Cerebellar nuclear complex (tissue), 1 donor: ENCODE results near the gene GATAD2B.
"Not testable (repeated sequence)": the region's sequence is repeated elsewhere in the genome, so short reads cannot be mapped to it uniquely, and the experiment has no call there.

Experiments used
- DNase-seq, 2 experiments: peaks; one replicate each; lab custom pipeline; 2025; lab: John Stamatoyannopoulos, UW

The GATAD2B gene

GRCh38 chr1:153929981-153930948 is 7.5 kb upstream of the GATAD2B start:
- DNase-seq, result no peak

DNA sequence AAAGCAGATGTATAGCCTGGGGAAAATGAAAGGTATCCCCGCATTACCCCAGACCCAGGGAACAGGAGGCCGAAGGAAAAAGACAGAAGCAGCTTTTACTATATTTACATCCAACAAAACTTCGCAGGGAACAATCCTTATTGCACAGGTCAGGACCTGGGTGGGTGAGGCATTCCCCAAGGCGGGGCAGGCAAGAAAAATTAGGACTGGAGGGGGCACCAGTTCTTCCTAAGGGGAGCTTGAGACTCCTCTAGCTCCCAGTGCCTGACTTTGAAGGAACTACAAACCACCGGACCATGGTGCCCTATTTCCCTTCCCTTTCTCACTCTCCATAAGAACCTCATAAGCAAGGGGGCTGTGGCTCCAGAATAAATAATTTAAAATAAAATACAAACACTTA is 6.7 kb upstream of the GATAD2B start:
- no peak for DNase-seq

DNA sequence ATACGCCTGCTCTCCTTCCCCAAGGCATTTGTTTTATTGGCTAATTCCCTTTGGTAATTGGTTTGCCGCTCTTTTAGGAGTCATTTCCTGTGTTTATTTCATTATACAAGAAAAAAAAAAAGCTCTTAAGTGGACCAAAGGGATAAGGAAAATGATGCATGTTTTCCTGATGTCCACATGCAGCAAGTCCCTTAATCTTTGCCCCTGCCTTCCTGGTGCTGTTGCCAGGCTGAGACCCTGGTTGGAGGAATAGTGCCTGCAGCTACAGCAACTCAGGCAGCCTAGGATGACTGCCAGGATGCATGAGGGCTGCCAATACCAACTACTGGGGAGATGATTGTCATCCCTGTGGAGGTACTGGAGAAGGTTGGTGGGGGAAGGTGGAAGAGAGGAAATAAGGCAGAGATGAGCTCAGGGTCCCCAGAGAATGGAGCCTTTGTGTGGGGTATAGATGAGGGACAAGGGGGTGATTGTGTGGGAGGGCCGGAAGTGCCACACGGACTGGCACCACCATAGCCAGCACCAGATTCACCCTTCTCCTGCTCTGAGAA is 6.1 kb upstream of the GATAD2B start:
- no peak for DNase-seq

DNA sequence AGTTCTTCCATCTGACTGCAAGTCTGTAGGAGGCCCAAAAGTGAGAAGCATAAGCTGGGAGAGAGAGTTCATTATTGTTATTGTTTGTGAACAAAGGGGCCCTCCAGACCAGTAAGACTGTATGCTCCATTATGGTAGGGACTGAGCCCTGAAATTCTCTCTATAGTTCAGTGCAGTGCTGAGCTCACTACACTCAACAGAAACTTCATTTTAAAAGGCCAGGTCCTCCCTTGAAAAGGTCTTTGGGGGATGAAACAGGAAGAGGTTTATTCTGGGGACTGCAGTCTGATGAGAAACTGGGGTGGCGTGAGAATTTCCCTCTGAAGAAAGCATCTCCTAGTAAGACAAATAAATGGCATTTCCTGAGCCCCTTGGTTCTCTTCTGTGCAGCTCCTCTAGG is 5.5 kb upstream of the GATAD2B start:
- DNase-seq, result no peak

GRCh38 chr1:153926405-153926804 is 3.6 kb upstream of the GATAD2B start:
- DNase-seq, result no peak

- no peak for DNase-seq
Observed at GRCh38 chr1:153922076-153922971, 448 bp downstream of the GATAD2B start.

- DNase-seq, result no peak
Observed at GRCh38 chr1:153921803-153922075, 1.0 kb downstream of the GATAD2B start.

DNA sequence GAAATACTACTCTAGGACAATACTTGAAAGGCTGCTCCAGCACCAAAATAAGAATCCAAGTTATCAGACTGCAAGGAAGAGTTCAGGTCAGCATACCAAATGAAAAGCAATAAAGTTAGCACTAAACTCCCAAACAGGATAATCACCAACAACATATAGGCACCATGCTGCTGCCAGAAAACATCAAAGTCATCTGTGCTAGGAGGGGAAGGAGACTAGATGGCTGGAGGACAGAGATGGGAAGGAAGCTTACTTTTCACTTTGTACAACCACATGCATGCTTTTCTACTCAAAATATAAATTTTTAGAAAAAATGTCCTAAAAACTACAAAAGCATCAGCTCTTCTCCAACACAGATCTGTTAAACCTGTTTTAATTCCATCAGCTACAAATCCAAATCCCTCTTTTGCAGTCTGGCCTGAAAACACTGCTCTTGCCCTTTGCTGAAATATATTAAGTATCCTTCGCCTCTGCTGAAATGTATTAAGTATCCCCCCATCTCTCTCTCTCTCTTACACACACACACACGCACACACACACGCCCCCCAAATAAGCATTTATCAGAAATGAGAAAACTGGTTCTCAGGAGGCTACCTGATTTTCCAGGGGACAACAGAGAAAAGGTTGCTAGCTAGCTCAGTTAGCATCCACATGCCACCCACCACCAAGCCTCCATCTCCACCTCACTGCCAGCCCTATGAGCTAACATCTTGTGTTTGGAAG is 1.5 kb downstream of the GATAD2B start:
- no peak for DNase-seq

DNA sequence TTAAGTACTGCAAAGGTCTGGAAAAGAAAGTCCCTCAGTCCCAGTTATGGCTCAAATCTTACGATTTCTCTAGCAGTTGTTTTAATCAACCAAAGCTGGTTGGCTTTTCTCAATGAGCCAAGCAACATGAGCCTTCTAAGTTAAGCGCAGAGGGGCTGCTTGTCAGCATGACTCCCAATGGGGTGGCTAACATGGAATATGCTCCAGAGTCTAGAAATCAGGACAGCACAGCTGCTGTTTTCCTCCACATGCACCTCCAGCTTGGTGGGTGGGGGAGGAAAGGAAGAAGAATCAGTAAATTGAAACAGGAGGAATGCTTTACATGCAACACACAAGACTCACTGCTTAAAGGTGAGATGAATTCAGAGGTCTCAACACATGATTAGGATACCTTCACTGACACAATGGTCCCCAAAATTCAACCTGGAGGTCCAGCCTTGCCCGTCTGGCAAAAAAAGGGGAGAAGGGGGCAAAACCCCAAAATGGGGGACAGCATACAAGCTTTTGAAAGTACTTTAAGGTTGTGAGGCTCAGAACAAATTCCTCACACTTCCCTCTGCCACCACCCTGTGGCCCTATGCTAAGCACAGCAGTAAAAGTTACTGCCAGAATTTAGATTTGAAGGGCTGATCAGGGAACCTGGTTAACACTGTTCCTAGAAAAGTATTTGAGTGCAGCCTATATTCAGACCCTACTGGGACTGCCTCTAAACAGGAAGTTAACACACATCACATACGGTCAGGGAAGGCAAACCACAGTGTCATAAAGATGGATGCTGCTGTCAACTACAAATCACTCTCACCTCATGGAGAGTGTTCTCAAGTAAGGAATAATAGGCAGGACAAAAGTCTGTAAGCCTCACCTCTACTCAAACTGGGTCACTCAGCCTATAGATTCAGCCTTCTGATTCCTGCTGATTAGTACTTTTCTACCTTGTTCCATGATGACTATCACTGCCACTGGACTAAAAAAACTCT is 2.6 kb downstream of the GATAD2B start:
- no peak for DNase-seq

- DNase-seq, result no peak
Observed at GRCh38 chr1:153916297-153916696, 6.5 kb downstream of the GATAD2B start.

DNA sequence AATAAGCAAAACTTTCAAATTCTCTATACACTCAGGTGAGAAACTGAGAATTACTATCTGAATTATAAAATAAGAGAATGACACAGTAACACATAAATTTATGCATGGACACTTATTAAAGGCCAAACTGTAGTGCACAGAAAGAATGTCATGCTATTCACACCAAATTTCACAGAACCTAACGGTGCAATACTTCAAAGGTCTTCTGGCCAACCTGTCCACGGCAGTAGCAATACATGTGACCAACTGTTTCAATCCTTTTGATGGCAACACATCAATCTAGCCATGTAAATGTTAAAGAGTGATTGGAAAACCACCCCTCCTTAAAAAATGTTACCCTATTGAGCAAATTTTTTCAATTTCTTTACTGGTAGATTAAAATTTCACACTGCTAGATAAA is 10.4 kb downstream of the GATAD2B start:
- DNase-seq, result no peak

GRCh38 chr1:153910560-153910959 is 12.2 kb downstream of the GATAD2B start:
- DNase-seq, result not testable (repeated sequence)

GRCh38 chr1:153908071-153908470 is 14.7 kb downstream of the GATAD2B start:
- DNase-seq, result no peak

DNA sequence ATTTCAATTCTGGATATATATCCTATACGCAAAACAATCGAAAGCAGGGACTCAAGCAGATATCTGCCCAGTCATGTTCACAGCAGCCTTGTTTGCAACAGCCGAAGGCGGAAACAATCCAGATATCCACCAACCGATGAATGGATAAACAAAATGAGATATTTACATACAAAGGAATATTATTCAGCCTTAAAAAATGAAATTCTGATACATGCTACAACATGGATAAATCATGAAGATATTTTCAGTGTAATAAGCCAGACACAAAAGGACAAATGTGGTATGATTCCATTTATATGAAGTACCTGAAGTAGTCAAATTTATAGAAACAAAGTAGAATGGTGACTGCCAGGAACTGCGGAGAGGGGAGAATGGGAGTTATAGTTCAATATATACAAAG is 15.6 kb downstream of the GATAD2B start:
- DNase-seq, result no peak

- no peak for DNase-seq
Observed at GRCh38 chr1:153906396-153906795, 16.4 kb downstream of the GATAD2B start.

- DNase-seq, result not testable (repeated sequence)
Observed at GRCh38 chr1:153905908-153906307, 16.9 kb downstream of the GATAD2B start.

GRCh38 chr1:153903841-153904455 is 18.8 kb downstream of the GATAD2B start:
- DNase-seq, result no peak

- DNase-seq, result no peak
Observed at GRCh38 chr1:153899509-153899908, 23.3 kb downstream of the GATAD2B start.

DNA sequence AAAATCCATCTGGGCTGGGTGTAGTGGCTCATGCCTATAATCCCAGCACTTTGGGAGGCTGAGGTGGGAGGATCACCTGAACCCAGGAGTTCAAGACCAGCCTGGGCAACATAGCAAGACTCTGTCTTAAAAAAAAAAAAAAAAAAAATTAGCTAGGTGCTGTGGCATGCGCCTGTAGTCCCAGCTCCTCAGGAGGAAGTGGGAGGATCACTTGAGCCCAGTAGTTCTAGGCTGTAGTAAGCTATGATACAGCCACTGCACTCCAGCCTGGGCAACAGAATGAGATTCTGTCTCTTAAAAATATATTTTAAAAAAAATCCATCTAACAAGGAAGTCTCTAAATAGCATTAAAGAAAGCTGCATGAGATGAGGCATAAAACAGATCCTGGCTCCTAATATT is 26.9 kb downstream of the GATAD2B start:
- DNase-seq, result not testable (repeated sequence)

- DNase-seq, result not testable (repeated sequence)
Observed at GRCh38 chr1:153891042-153891441, 31.7 kb downstream of the GATAD2B start.
